RWPE2 (cell line): Measurements from ENCODE around the gene LHX4.
"Not testable (repeated sequence)": the region's sequence is repeated elsewhere in the genome, so short reads cannot be mapped to it uniquely, and the experiment has no call there.

ENCODE experiments used
- ATAC-seq: fragments of 200-7000 bp; cut with Tn5 transposase; 3 replicates; pipeline ENCODE4 v1.9.1; 2021; ENCODE audit warnings: low read depth
- DNase-seq: peaks from one replicate; pipeline ENCODE4 v3.0.0-alpha.2; 2020; ENCODE audit warnings: low spot score
- H3K27ac ChIP-seq: fragments of 450-650 bp; 2 replicates; pipeline ENCODE4 v1.5.1; 2017; ENCODE audit warnings: mild to moderate bottlenecking; ENCODE audit not compliant: poor library complexity, severe bottlenecking
- H3K27me3 ChIP-seq: fragments of 250-450 bp; sonication (Bioruptor Pico); 2 replicates; pipeline ENCODE4 v1.5.1; 2021; ENCODE audit warnings: mild to moderate bottlenecking, moderate library complexity; ENCODE audit not compliant: insufficient read depth, poor library complexity, severe bottlenecking
- H3K36me3 ChIP-seq: fragments of 250-450 bp; sonication (Bioruptor Pico); 2 replicates; pipeline ENCODE4 v1.5.1; 2020; ENCODE audit warnings: low read depth, mild to moderate bottlenecking, moderate library complexity
- H3K4me1 ChIP-seq: fragments of 250-450 bp; sonication (Bioruptor Pico); 2 replicates; pipeline ENCODE4 v1.5.1; 2021; ENCODE audit warnings: mild to moderate bottlenecking, moderate library complexity; ENCODE audit not compliant: insufficient read depth, poor library complexity, severe bottlenecking
- H3K4me3 ChIP-seq: fragments of 250-450 bp; sonication (Bioruptor Pico); 2 replicates; pipeline ENCODE4 v1.5.1; 2021; ENCODE audit warnings: mild to moderate bottlenecking, moderate library complexity; ENCODE audit not compliant: severe bottlenecking
- H3K9me3 ChIP-seq: fragments of 250-450 bp; sonication (Bioruptor Pico); 2 replicates; pipeline ENCODE4 v1.5.1; 2021; ENCODE audit warnings: mild to moderate bottlenecking, moderate library complexity; ENCODE audit not compliant: severe bottlenecking
- CTCF ChIP-seq: fragments of 450-650 bp; IDR thresholded peaks from one replicate; pipeline ENCODE4 v1.5.1; 2017; ENCODE audit warnings: mild to moderate bottlenecking, moderate library complexity; ENCODE audit not compliant: poor library complexity, severe bottlenecking

The LHX4 gene

GRCh38 chr1:180199018-180199417, 31.0 kb upstream of the LHX4 start:
- TF ChIP-seq CTCF = no peak
- no peaks in the 10 kb centered on the region for H3K9me3 ChIP-seq
- no peak for ATAC-seq
- no peak for DNase-seq
- H3K4me3 ChIP-seq = no peak overlapping the region
- H3K36me3 ChIP-seq = peaks cover 6% of the 10 kb centered on the region
- no peaks in the 10 kb centered on the region for H3K27me3 ChIP-seq
- no peaks in the 10 kb centered on the region for H3K4me1 ChIP-seq
- H3K27ac ChIP-seq = no peak overlapping the region

- no peak for TF ChIP-seq CTCF
- H3K9me3 ChIP-seq = no peaks in the 10 kb centered on the region
- no peak; the same call in 2 of the 3 replicates for ATAC-seq
- H3K4me1 ChIP-seq = no peaks in the 10 kb centered on the region
- H3K36me3 ChIP-seq = no peaks in the 10 kb centered on the region
- H3K4me3 ChIP-seq = no peak overlapping the region
- no peak for DNase-seq
- H3K27ac ChIP-seq = no peak overlapping the region
- H3K27me3 ChIP-seq = no peaks in the 10 kb centered on the region
Measured at GRCh38 chr1:180201451-180202200, 28.4 kb upstream of the LHX4 start.

- not testable (repeated sequence) for H3K36me3 ChIP-seq, H3K27ac ChIP-seq, H3K4me1 ChIP-seq, DNase-seq, H3K9me3 ChIP-seq, H3K27me3 ChIP-seq, H3K4me3 ChIP-seq, ATAC-seq
Measured at GRCh38 chr1:180202588-180202987, 27.5 kb upstream of the LHX4 start.

GRCh38 chr1:180204231-180204630, 25.8 kb upstream of the LHX4 start:
- no peaks in the 10 kb centered on the region for H3K27me3 ChIP-seq
- DNase-seq (peak; percentile 10), ATAC-seq (no peak)
- H3K36me3 ChIP-seq = no peaks in the 10 kb centered on the region
- no peaks in the 10 kb centered on the region for H3K9me3 ChIP-seq
- no peak overlapping the region for H3K4me3 ChIP-seq
- no peak overlapping the region for H3K27ac ChIP-seq
- no peak for TF ChIP-seq CTCF
- no peaks in the 10 kb centered on the region for H3K4me1 ChIP-seq

- no peaks in the 10 kb centered on the region for H3K36me3 ChIP-seq
- ATAC-seq = no peak
- no peak overlapping the region for H3K4me3 ChIP-seq
- no peaks in the 10 kb centered on the region for H3K9me3 ChIP-seq
- peak; percentile 23 for DNase-seq
- TF ChIP-seq CTCF = no peak
- H3K27ac ChIP-seq = no peak overlapping the region
- no peaks in the 10 kb centered on the region for H3K27me3 ChIP-seq
- H3K4me1 ChIP-seq = no peaks in the 10 kb centered on the region
Measured at GRCh38 chr1:180206581-180206980, 23.5 kb upstream of the LHX4 start.
